ENCODE data around the gene RNF14.

- TF ChIP-seq ZFP3 (CRISPR knock-in tag; IDR thresholded peaks at IDR 0.05) = no peak
- TF ChIP-seq ARNTL (CRISPR knock-in tag; IDR thresholded peaks at IDR 0.05; ENCODE audit: borderline replicate concordance, low read depth) = no peak
- no peak for TF ChIP-seq ZNF8 (CRISPR knock-in tag; IDR thresholded peaks at IDR 0.05)
- TF ChIP-seq TCF4 (CRISPR knock-in tag; IDR thresholded peaks at IDR 0.05; ENCODE audit: borderline replicate concordance) = no peak
- no peak for TF ChIP-seq TOX (CRISPR knock-in tag; IDR thresholded peaks at IDR 0.05; ENCODE audit: borderline replicate concordance)
- TF ChIP-seq ESRRG (CRISPR knock-in tag; IDR thresholded peaks at IDR 0.05) = no peak
- TF ChIP-seq RARB (CRISPR knock-in tag; IDR thresholded peaks at IDR 0.05) = no peak
These were observed 25.7 kb downstream of the RNF14 start for GRCh38 chr5:141994511-141995136.
